Astrocyte (in vitro differentiated cells and primary cell): Measurements from ENCODE around the gene VEPH1.

Experiments used
- CTCF ChIP-seq: IDR thresholded peaks from 2 replicates; pipeline ENCODE4 v1.5.1; 2011; ENCODE audit warnings: low read depth, mild to moderate bottlenecking, inconsistent platforms, low read length, moderate library complexity; ENCODE audit not compliant: insufficient read depth
- EZH2 ChIP-seq: IDR thresholded peaks from 2 replicates; pipeline ENCODE4 v1.6.1; 2012; ENCODE audit warnings: mild to moderate bottlenecking, low read length, inconsistent platforms; ENCODE audit not compliant: insufficient read depth

GRCh38 chr3:157294953-157295352 is 208.3 kb downstream of the VEPH1 start:
- TF ChIP-seq CTCF (no peak), EZH2 (no peak)
